Neural progenitor cell (in vitro differentiated cells): ENCODE results near the gene RAPGEF5.

ENCODE experiments used
- EZH2phosphoT487 ChIP-seq: fragments of 200-600 bp; sonication (generic); IDR thresholded peaks from 2 replicates; pipeline ENCODE4 v1.6.1; 2017; ENCODE audit warnings: antibody characterized with exemption
- TF ChIP-seq, protein P1 (sequence below): fragments of 200-600 bp; sonication (generic); IDR thresholded peaks from 2 replicates; pipeline ENCODE4 v1.5.1; 2017; ENCODE audit warnings: antibody characterized with exemption, mild to moderate bottlenecking

DNA sequence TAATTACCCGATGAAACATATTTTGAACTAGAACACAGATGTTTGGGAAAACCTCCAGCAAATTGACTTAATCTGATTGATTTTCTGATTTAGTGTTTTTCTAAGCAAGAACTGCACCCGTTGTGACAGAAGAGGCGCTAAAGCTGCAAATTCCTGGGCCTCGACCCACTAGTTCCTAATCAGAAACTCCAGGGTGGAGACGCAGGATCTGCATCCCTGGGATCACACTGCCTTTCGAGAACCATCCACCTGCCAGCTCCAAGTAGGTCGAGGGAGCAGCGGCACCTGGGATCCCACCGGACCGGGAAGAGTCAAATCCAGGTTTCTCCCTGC is 274.4 kb downstream of the RAPGEF5 start:
- TF ChIP-seq EZH2phosphoT487, result no peak
- TF ChIP-seq, protein P1, sequence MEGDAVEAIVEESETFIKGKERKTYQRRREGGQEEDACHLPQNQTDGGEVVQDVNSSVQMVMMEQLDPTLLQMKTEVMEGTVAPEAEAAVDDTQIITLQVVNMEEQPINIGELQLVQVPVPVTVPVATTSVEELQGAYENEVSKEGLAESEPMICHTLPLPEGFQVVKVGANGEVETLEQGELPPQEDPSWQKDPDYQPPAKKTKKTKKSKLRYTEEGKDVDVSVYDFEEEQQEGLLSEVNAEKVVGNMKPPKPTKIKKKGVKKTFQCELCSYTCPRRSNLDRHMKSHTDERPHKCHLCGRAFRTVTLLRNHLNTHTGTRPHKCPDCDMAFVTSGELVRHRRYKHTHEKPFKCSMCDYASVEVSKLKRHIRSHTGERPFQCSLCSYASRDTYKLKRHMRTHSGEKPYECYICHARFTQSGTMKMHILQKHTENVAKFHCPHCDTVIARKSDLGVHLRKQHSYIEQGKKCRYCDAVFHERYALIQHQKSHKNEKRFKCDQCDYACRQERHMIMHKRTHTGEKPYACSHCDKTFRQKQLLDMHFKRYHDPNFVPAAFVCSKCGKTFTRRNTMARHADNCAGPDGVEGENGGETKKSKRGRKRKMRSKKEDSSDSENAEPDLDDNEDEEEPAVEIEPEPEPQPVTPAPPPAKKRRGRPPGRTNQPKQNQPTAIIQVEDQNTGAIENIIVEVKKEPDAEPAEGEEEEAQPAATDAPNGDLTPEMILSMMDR, result no peak
